HepG2 (cell line): ENCODE measurements around the gene ANO1. TPM values are rescaled to one million over a fixed set of nuclear protein-coding genes. Genes with fewer than 3 reads are reported as not detected.
A peak's percentile ranks its signal among the peaks of the same experiment; 100 is the strongest.

ENCODE experiments used
- ATAC-seq: fragments of 200-7000 bp; cut with Tn5 transposase; 3 replicates; pipeline ENCODE4 v1.9.1; 2020; ENCODE audit warnings: mild to moderate bottlenecking, moderate library complexity
- BruUV-seq: library from RNA; stranded (reverse); fragments of 400-500 nt; replicated peaks from 2 replicates; lab custom pipeline; 2021; lab: Mats Ljungman, UMichigan
- CTCF ChIA-PET: fragments of 300-600 bp; formaldehyde crosslinking; extraction: SDS; loops from one replicate; lab custom pipeline; 2021; ENCODE audit warnings: low total read pairs, inconsistent platforms, low intra/inter-chr PET ratio; lab: Yijun Ruan, JAX
- POLR2A ChIA-PET: fragments of 350-600 bp; sonication (Branson Sonifier 250); formaldehyde crosslinking; loops from one replicate; lab custom pipeline; 2020; ENCODE audit warnings: antibody characterized with exemption, inconsistent platforms; lab: Yijun Ruan, JAX
- DNase-seq: peaks from one replicate; pipeline ENCODE4 v3.0.0-alpha.2; 2015; ENCODE audit warnings: low spot score
- FAIRE-seq: peaks from 3 replicates; lab custom pipeline; 2011; peaks lifted over from hg19 to GRCh38; lab: Jason Lieb, UNC
- H2AFZ ChIP-seq: one replicate; pipeline ENCODE4 v1.6.1; 2011; ENCODE audit warnings: low read length, inconsistent platforms
- H3K27ac ChIP-seq: fragments of 300-600 bp; 3 replicates; pipeline ENCODE4 v1.8.0; 2011; ENCODE audit warnings: mixed run types, mild to moderate bottlenecking, mixed read lengths, low read length, inconsistent platforms; ENCODE audit not compliant: insufficient read depth; ENCODE audit errors: extremely low read length
- H3K27me3 ChIP-seq, 2 experiments: fragments of 200-600 bp in 1 of 2; 2 replicates in 1 of 2; 3 replicates in 1 of 2; pipeline versions ENCODE4 v1.6.0 to v1.8.0; 2011; ENCODE audit warnings: low read length in 2 of 2, mild to moderate bottlenecking in 2 of 2, moderate library complexity in 2 of 2, inconsistent platforms in 1 of 2; ENCODE audit not compliant: insufficient read depth in 2 of 2, control insufficient read depth in 1 of 2
- H3K36me3 ChIP-seq, 2 experiments: fragments of 200-600 bp in 1 of 2; replicated peaks in 1 of 2; 2 replicates in 1 of 2; 3 replicates in 1 of 2; pipeline versions ENCODE4 v1.5.1 to v1.8.0; 2011; ENCODE audit warnings: low read length in 2 of 2, inconsistent platforms in 1 of 2; ENCODE audit not compliant: insufficient read depth in 2 of 2, control insufficient read depth in 1 of 2
- H3K4me1 ChIP-seq: 2 replicates; pipeline ENCODE4 v1.5.1; 2012; ENCODE audit warnings: low read length, inconsistent platforms; ENCODE audit not compliant: insufficient read depth
- H3K4me2 ChIP-seq: 2 replicates; pipeline ENCODE4 v1.6.0; 2011; ENCODE audit warnings: low read depth, low read length, inconsistent platforms
- H3K4me3 ChIP-seq, 3 experiments: fragments of 200-600 bp in 1 of 3; sonication (generic), shearing (Covaris generic) in 1 of 3; replicated peaks in 1 of 3; 2 replicates each; pipeline ENCODE4 v1.5.1; 2011 to 2016; ENCODE audit warnings: low read length in 3 of 3, inconsistent platforms in 2 of 3, low read depth in 2 of 3, mild to moderate bottlenecking in 2 of 3, control low read depth in 1 of 3, mixed read lengths in 1 of 3; ENCODE audit not compliant: insufficient read depth in 1 of 3
- H3K79me2 ChIP-seq: one replicate; pipeline ENCODE4 v1.6.1; 2011; ENCODE audit warnings: low read length, inconsistent platforms; ENCODE audit not compliant: insufficient read depth
- H3K9ac ChIP-seq: 2 replicates; pipeline ENCODE4 v1.6.0; 2011; ENCODE audit warnings: mild to moderate bottlenecking, low read depth, low read length, inconsistent platforms; ENCODE audit not compliant: insufficient read depth
- H3K9me3 ChIP-seq: 2 replicates; pipeline ENCODE4 v1.5.1; 2012; ENCODE audit warnings: mild to moderate bottlenecking, low read length
- H4K20me1 ChIP-seq: 2 replicates; pipeline ENCODE4 v1.6.0; 2011; ENCODE audit warnings: inconsistent platforms, mild to moderate bottlenecking, low read length, moderate library complexity; ENCODE audit not compliant: insufficient read depth
- BCL6 ChIP-seq: IDR thresholded peaks from 2 replicates; pipeline ENCODE4 v1.6.1; 2016; ENCODE audit warnings: missing genetic modification reagents, missing compliant biosample characterization
- FOXK2 ChIP-seq: fragments of 450-650 bp; IDR thresholded peaks from 2 replicates; pipeline ENCODE4 v1.6.1; 2016
- KMT2A ChIP-seq: sonication (generic); formaldehyde crosslinking; IDR thresholded peaks from 2 replicates; pipeline ENCODE4 v1.4.0; 2020; ENCODE audit warnings: missing genetic modification reagents
- NFIB ChIP-seq: sonication (generic); formaldehyde crosslinking; IDR thresholded peaks from 2 replicates; pipeline ENCODE4 v1.9.0; 2021; ENCODE audit warnings: missing genetic modification reagents, mild to moderate bottlenecking, borderline replicate concordance
- RBM22 ChIP-seq: fragments of 200-400 bp; formaldehyde crosslinking; optimal IDR thresholded peaks from 2 replicates; pipeline ENCODE3; 2017; ENCODE audit warnings: mild to moderate bottlenecking, low read length, moderate library complexity
- STAT6 ChIP-seq: sonication (generic); formaldehyde crosslinking; IDR thresholded peaks from 2 replicates; pipeline ENCODE4 v1.4.0; 2020; ENCODE audit warnings: missing genetic modification reagents, mild to moderate bottlenecking, borderline replicate concordance
- ZBTB8A ChIP-seq: sonication (generic); formaldehyde crosslinking; IDR thresholded peaks from 2 replicates; pipeline ENCODE4 v1.4.0; 2020; ENCODE audit warnings: mild to moderate bottlenecking, low read depth, missing genetic modification reagents, borderline replicate concordance
- ZNF263 ChIP-seq: sonication (generic); formaldehyde crosslinking; IDR thresholded peaks from 2 replicates; pipeline ENCODE4 v1.4.0; 2020; ENCODE audit warnings: missing genetic modification reagents
- ZNF484 ChIP-seq: sonication (generic); formaldehyde crosslinking; IDR thresholded peaks from 2 replicates; pipeline ENCODE4 v1.5.1; 2020; ENCODE audit warnings: mild to moderate bottlenecking, low read depth, missing genetic modification reagents, borderline replicate concordance
- WGBS: methylation state at CpG from one replicate; pipeline ENCODE4 v1.1.6; 2017; ENCODE audit warnings: low lambda C conversion rate; 5-methylcytosine and 5-hydroxymethylcytosine counted together
- in situ Hi-C: cut with HindIII; loops from 2 replicates; pipeline ENCODE4 v1.10.0; 2017; ENCODE audit warnings: low pct_unique_long_range_greater_than_20kb; ENCODE audit not compliant: extremely low pct_ligation_motif_present
- intact Hi-C: fragments of 100-400 bp; cut with micrococcal nuclease; formaldehyde crosslinking; loops from one replicate; pipeline ENCODE4 v1.10.0; 2022; ENCODE audit not compliant: unreplicated experiment
- polyA plus RNA-seq, 8 experiments: library from polyadenylated mRNA; depleted of rRNA in 3 of 8; stranded (reverse) in 7 of 8; unstranded in 1 of 8; fragments of >200 nt; fragmentation: Illumina TruSeq in 4 of 8; extraction: Trizol in 4 of 8; gene quantifications; 2 replicates each; pipeline versions ENCODE4 v1.2.1 to v1.2.3, GENCODE V29; 2011 to 2016; ENCODE audit warnings: low read depth in 4 of 8, missing spikeins in 1 of 8, mixed read lengths in 1 of 8; ENCODE audit not compliant: insufficient read depth in 1 of 8
- total RNA-seq, 5 experiments: library from RNA; depleted of rRNA; stranded (reverse); fragments of >200 nt; fragmentation: Illumina TruSeq; extraction: Trizol; gene quantifications; 2 replicates each; pipeline ENCODE4 v1.2.3, GENCODE V29; 2016; ENCODE audit warnings: low read depth in 1 of 5

Gene ANO1
- total and polyA plus RNA-seq, 2 of the 13 experiments (the other 11 are each of a cell fraction or from before 2014, with no cell fraction given) = not detected

GRCh38 chr11:70119502-70119901 lies 41.4 kb downstream of the ANO1 start:
- no peak overlapping the region for H3K9ac ChIP-seq
- BruUV-seq = no TSS peak
- 4% methylated on average over 2 of the region's 2 CpGs for WGBS
- no peaks in the 10 kb centered on the region for H3K36me3 ChIP-seq
- ChIA-PET POLR2A (no interaction called here), CTCF (no interaction called here)
- no peak for TF ChIP-seq RBM22
- TF ChIP-seq FOXK2 = peak; percentile 12; the same call in 1 of the 2 replicates
- TF ChIP-seq KMT2A = no peak
- no peak for TF ChIP-seq STAT6 (CRISPR knock-in tag)
- TF ChIP-seq ZBTB8A (CRISPR knock-in tag) = no peak
- no peak for TF ChIP-seq BCL6 (CRISPR knock-in tag)
- TF ChIP-seq NFIB (CRISPR knock-in tag) = no peak
- no peak for TF ChIP-seq ZNF484
- no peak for TF ChIP-seq ZNF263
- H3K79me2 ChIP-seq = no peaks in the 10 kb centered on the region
- in situ Hi-C loops = no loop called here
- no peaks in the 10 kb centered on the region for H3K4me1 ChIP-seq
- DNase-seq = no peak
- H3K4me3 ChIP-seq = no peak overlapping the region
- no peaks in the 10 kb centered on the region for H3K9me3 ChIP-seq
- no peak for FAIRE-seq
- H4K20me1 ChIP-seq = no peaks in the 10 kb centered on the region
- H3K4me2 ChIP-seq = no peak overlapping the region
- no peak overlapping the region for H2AFZ ChIP-seq
- no peak overlapping the region for H3K27ac ChIP-seq
- ATAC-seq = no peak
- H3K27me3 ChIP-seq = peaks cover 0 to 27% of the 10 kb centered on the region in 2 experiments; a peak in 3 of 5 replicates
- intact Hi-C loops = no loop called here
